CD14-positive monocyte (primary cell): ENCODE data around the gene OBSCN. TPM values are rescaled to one million over a fixed set of nuclear protein-coding genes. Genes with fewer than 3 reads are reported as not detected.
A peak's percentile ranks its signal among the peaks of the same experiment; 100 is the strongest.

Experiments used
- DNase-seq, 3 donors: peaks; one replicate each; pipeline ENCODE4 v3.0.0-alpha.2; 2011 to 2022
- H2AFZ ChIP-seq: 2 replicates; pipeline ENCODE4 v1.6.0; 2012; ENCODE audit warnings: mild to moderate bottlenecking, low read depth, low read length, inconsistent platforms; ENCODE audit not compliant: insufficient read depth, poor library complexity, severe bottlenecking
- H3K27ac ChIP-seq, 2 donors: 1 replicate in 1 of 2; 2 replicates in 1 of 2; pipeline ENCODE4 v1.5.1; 2012 to 2013; ENCODE audit warnings: low read length in 2 of 2, control low read depth in 1 of 2, inconsistent platforms in 1 of 2, low read depth in 1 of 2, mild to moderate bottlenecking in 1 of 2
- H3K27me3 ChIP-seq, 2 donors: one replicate each; pipeline versions ENCODE4 v1.6.0 to v1.6.1; 2011 to 2013; ENCODE audit warnings: low read length in 2 of 2; ENCODE audit not compliant: control insufficient read depth in 2 of 2, insufficient read depth in 2 of 2
- H3K36me3 ChIP-seq, 2 donors: replicated peaks in 1 of 2; 1 replicate in 1 of 2; 2 replicates in 1 of 2; pipeline versions ENCODE4 v1.5.1 to v1.6.1; 2012 to 2013; ENCODE audit warnings: low read length in 2 of 2, control low read depth in 1 of 2, inconsistent platforms in 1 of 2, mild to moderate bottlenecking in 1 of 2; ENCODE audit not compliant: insufficient read depth in 2 of 2, control insufficient read depth in 1 of 2
- H3K4me1 ChIP-seq, 2 donors: 1 replicate in 1 of 2; 2 replicates in 1 of 2; pipeline versions ENCODE4 v1.5.1 to v1.6.1; 2012 to 2013; ENCODE audit warnings: low read length in 2 of 2, control low read depth in 1 of 2, inconsistent platforms in 1 of 2, mild to moderate bottlenecking in 1 of 2, moderate library complexity in 1 of 2; ENCODE audit not compliant: insufficient read depth in 2 of 2, control insufficient read depth in 1 of 2
- H3K4me2 ChIP-seq: replicated peaks from 2 replicates; pipeline ENCODE3; 2012; ENCODE audit warnings: low read length, moderate library complexity, mild to moderate bottlenecking; ENCODE audit not compliant: poor library complexity, severe bottlenecking; ENCODE audit errors: extremely low read depth
- H3K4me3 ChIP-seq, 3 experiments: fragments of 200-600 bp in 1 of 3; sonication (generic) in 1 of 3; replicated peaks in 1 of 3; 1 replicate in 2 of 3; 2 replicates in 1 of 3; pipeline ENCODE4 v1.5.1; 2011 to 2013; ENCODE audit warnings: low read length in 3 of 3, mild to moderate bottlenecking in 3 of 3, control low read depth in 2 of 3, low read depth in 2 of 3, inconsistent platforms in 1 of 3, moderate library complexity in 1 of 3
- H3K79me2 ChIP-seq: 2 replicates; pipeline ENCODE4 v1.6.0; 2012; ENCODE audit warnings: mild to moderate bottlenecking, control low read depth, inconsistent platforms, low read length, moderate library complexity; ENCODE audit not compliant: insufficient read depth
- H3K9ac ChIP-seq: 2 replicates; pipeline ENCODE4 v1.6.0; 2017; ENCODE audit warnings: low read length, mild to moderate bottlenecking; ENCODE audit not compliant: insufficient read depth, poor library complexity, severe bottlenecking
- H3K9me3 ChIP-seq, 2 donors: replicated peaks in 1 of 2; 1 replicate in 1 of 2; 2 replicates in 1 of 2; pipeline versions ENCODE4 v1.5.1 to v1.6.1; 2012 to 2013; ENCODE audit warnings: low read length in 2 of 2, control low read depth in 1 of 2; ENCODE audit not compliant: control insufficient read depth in 1 of 2, insufficient read depth in 1 of 2
- H4K20me1 ChIP-seq: 2 replicates; pipeline ENCODE4 v1.6.0; 2012; ENCODE audit warnings: mild to moderate bottlenecking, low read length, control low read depth, moderate library complexity; ENCODE audit not compliant: insufficient read depth
- H3K27ac Mint-ChIP-seq, 7 donors: one replicate each; pipeline ENCODE4 v1.8.0; 2020; ENCODE audit warnings: mild to moderate bottlenecking in 7 of 7, mixed read lengths in 7 of 7, moderate library complexity in 6 of 7, inconsistent platforms in 2 of 7
- H3K27me3 Mint-ChIP-seq, 3 donors: one replicate each; pipeline ENCODE4 v1.8.0; 2021 to 2022; ENCODE audit warnings: low read depth in 3 of 3, mild to moderate bottlenecking in 3 of 3, mixed read lengths in 3 of 3, moderate library complexity in 3 of 3, inconsistent platforms in 1 of 3
- H3K36me3 Mint-ChIP-seq, 2 donors: one replicate each; pipeline ENCODE4 v1.8.0; 2020; ENCODE audit warnings: mixed read lengths in 2 of 2, inconsistent platforms in 1 of 2, mild to moderate bottlenecking in 1 of 2
- H3K4me1 Mint-ChIP-seq: one replicate; pipeline ENCODE4 v1.8.0; 2020; ENCODE audit warnings: mild to moderate bottlenecking, mixed read lengths
- H3K4me3 Mint-ChIP-seq, 2 donors: one replicate each; pipeline ENCODE4 v1.8.0; 2020; ENCODE audit warnings: mild to moderate bottlenecking in 2 of 2, mixed read lengths in 2 of 2, moderate library complexity in 1 of 2
- H3K9me3 Mint-ChIP-seq, 7 donors: one replicate each; pipeline ENCODE4 v1.8.0; 2020 to 2022; ENCODE audit warnings: mixed read lengths in 7 of 7, mild to moderate bottlenecking in 6 of 7, moderate library complexity in 6 of 7, inconsistent platforms in 2 of 7
- whole genome bisulfite sequencing: methylation state at CpG from one replicate; pipeline ENCODE4 v1.1.5; 2013; ENCODE audit warnings: missing lambda C conversion rate; ENCODE audit not compliant: insufficient coverage; 5-methylcytosine and 5-hydroxymethylcytosine counted together
- intact Hi-C, 2 donors: fragments of 100-400 bp; cut with micrococcal nuclease; formaldehyde crosslinking; loops; one replicate each; pipeline versions ENCODE4 v1.15.0 to v1.15.1; 2023
- polyA plus RNA-seq, 3 donors: library from polyadenylated mRNA; depleted of rRNA in 1 of 3; unstranded in 2 of 3; stranded (reverse) in 1 of 3; fragments of 300-500 nt in 2 of 3; fragments of >200 nt in 1 of 3; fragmentation: Illumina TruSeq in 2 of 3; gene quantifications; 1 replicate in 2 of 3; 2 replicates in 1 of 3; pipeline ENCODE4 v1.2.3, GENCODE V29; 2012 to 2021
- TF ChIP-seq, protein P1 (sequence below): fragments of 200-600 bp; IDR thresholded peaks from one replicate; pipeline ENCODE4 v1.8.0; 2022; ENCODE audit warnings: antibody characterized with exemption, mild to moderate bottlenecking

OBSCN gene
- polyA plus RNA-seq, 3 donors, result 0.57 to 1.5 (median 0.76) TPM

GRCh38 chr1:228293393-228293792 is 85.5 kb downstream of the OBSCN start:
- H3K4me3 ChIP-seq, result no peak overlapping the region
- no peak for DNase-seq
- H3K9ac ChIP-seq, result no peak overlapping the region
- no peak overlapping the region for H3K27ac Mint-ChIP-seq
- H2AFZ ChIP-seq, result no peak overlapping the region
- no peak overlapping the region for H3K4me3 Mint-ChIP-seq
- H3K9me3 Mint-ChIP-seq, result peaks cover 9 to 15% (median 12%) of the 10 kb centered on the region in 7 donors
- H3K27me3 ChIP-seq, result no peaks in the 10 kb centered on the region
- H3K36me3 Mint-ChIP-seq, result no peaks in the 10 kb centered on the region
- WGBS, result 99% methylated on average over 12 of the region's 15 CpGs
- H3K27ac ChIP-seq, result no peak overlapping the region
- H3K36me3 ChIP-seq, result no peaks in the 10 kb centered on the region
- H4K20me1 ChIP-seq, result no peaks in the 10 kb centered on the region
- H3K4me1 Mint-ChIP-seq, result no peaks in the 10 kb centered on the region
- H3K79me2 ChIP-seq, result no peaks in the 10 kb centered on the region
- no peaks in the 10 kb centered on the region for H3K4me1 ChIP-seq
- peaks cover 9 to 12% of the 10 kb centered on the region in 2 donors for H3K9me3 ChIP-seq
- no peak overlapping the region for H3K4me2 ChIP-seq
- TF ChIP-seq, protein P1, sequence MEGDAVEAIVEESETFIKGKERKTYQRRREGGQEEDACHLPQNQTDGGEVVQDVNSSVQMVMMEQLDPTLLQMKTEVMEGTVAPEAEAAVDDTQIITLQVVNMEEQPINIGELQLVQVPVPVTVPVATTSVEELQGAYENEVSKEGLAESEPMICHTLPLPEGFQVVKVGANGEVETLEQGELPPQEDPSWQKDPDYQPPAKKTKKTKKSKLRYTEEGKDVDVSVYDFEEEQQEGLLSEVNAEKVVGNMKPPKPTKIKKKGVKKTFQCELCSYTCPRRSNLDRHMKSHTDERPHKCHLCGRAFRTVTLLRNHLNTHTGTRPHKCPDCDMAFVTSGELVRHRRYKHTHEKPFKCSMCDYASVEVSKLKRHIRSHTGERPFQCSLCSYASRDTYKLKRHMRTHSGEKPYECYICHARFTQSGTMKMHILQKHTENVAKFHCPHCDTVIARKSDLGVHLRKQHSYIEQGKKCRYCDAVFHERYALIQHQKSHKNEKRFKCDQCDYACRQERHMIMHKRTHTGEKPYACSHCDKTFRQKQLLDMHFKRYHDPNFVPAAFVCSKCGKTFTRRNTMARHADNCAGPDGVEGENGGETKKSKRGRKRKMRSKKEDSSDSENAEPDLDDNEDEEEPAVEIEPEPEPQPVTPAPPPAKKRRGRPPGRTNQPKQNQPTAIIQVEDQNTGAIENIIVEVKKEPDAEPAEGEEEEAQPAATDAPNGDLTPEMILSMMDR, result no peak
- intact Hi-C loops, result no loop called here
- peaks cover 0 to 4% (median 1%) of the 10 kb centered on the region in 3 donors for H3K27me3 Mint-ChIP-seq

- TF ChIP-seq, protein P1, result no peak
- H3K27me3 ChIP-seq, result no peaks in the 10 kb centered on the region
- 85% methylated on average over 12 of the region's 14 CpGs for WGBS
- H3K4me1 Mint-ChIP-seq, result no peaks in the 10 kb centered on the region
- H3K4me3 ChIP-seq, result no peak overlapping the region
- DNase-seq, result no peak
- H3K4me1 ChIP-seq, result no peaks in the 10 kb centered on the region
- intact Hi-C loops, result no loop called here
- peak overlapping the region in 1 of 7 donors; percentile 14 for H3K27ac Mint-ChIP-seq
- no peaks in the 10 kb centered on the region for H3K36me3 ChIP-seq
- peaks cover 0 to 4% (median 1%) of the 10 kb centered on the region in 3 donors for H3K27me3 Mint-ChIP-seq
- no peak overlapping the region for H2AFZ ChIP-seq
- H3K9me3 Mint-ChIP-seq, result peaks cover 9 to 21% (median 16%) of the 10 kb centered on the region in 7 donors
- no peak overlapping the region for H3K9ac ChIP-seq
- no peak overlapping the region for H3K4me2 ChIP-seq
- H4K20me1 ChIP-seq, result no peaks in the 10 kb centered on the region
- peaks cover 12 to 15% of the 10 kb centered on the region in 2 donors for H3K9me3 ChIP-seq
- no peak overlapping the region for H3K4me3 Mint-ChIP-seq
- no peaks in the 10 kb centered on the region for H3K36me3 Mint-ChIP-seq
- H3K27ac ChIP-seq, result no peak overlapping the region
- H3K79me2 ChIP-seq, result no peaks in the 10 kb centered on the region
Observed at GRCh38 chr1:228293816-228294500, 86.1 kb downstream of the OBSCN start.
